GM12865 (cell line): ENCODE data around the gene HIGD1B.

Source experiments
- DNase-seq: peaks from one replicate; pipeline ENCODE4 v3.0.0; 2010; ENCODE audit warnings: low read depth
- H3K4me3 ChIP-seq: 2 replicates; pipeline ENCODE4 v1.5.1; 2011; ENCODE audit warnings: mild to moderate bottlenecking, low read depth, low read length, control low read depth
- TF ChIP-seq, protein P1 (sequence below): IDR thresholded peaks from 2 replicates; pipeline ENCODE4 v1.5.1; 2011; ENCODE audit warnings: low read length, control low read depth, low read depth, inconsistent platforms; ENCODE audit not compliant: insufficient read depth; ENCODE audit errors: missing control alignments

The HIGD1B gene

DNA sequence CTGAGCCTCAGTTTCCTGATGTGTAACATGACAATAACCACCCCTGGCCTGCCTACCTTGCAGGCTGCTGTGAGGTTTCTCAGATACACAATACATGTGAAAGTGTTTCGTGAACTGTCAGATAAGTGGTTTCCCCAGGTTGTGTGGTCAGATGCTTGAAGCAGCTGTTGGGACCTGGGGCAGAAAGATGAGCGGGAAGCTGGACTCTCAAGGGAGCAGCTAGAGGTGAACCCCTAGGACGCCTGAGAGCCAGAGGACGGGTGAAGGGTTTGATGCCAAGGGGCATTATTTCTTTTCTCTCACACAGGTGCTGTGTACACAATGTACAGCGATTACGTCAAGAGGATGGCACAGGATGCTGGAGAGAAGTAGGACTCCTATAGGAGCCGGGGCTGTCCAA, 2.3 kb downstream of the HIGD1B start:
- TF ChIP-seq, protein P1, sequence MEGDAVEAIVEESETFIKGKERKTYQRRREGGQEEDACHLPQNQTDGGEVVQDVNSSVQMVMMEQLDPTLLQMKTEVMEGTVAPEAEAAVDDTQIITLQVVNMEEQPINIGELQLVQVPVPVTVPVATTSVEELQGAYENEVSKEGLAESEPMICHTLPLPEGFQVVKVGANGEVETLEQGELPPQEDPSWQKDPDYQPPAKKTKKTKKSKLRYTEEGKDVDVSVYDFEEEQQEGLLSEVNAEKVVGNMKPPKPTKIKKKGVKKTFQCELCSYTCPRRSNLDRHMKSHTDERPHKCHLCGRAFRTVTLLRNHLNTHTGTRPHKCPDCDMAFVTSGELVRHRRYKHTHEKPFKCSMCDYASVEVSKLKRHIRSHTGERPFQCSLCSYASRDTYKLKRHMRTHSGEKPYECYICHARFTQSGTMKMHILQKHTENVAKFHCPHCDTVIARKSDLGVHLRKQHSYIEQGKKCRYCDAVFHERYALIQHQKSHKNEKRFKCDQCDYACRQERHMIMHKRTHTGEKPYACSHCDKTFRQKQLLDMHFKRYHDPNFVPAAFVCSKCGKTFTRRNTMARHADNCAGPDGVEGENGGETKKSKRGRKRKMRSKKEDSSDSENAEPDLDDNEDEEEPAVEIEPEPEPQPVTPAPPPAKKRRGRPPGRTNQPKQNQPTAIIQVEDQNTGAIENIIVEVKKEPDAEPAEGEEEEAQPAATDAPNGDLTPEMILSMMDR = no peak
- peak; percentile 40 for DNase-seq
- no peak overlapping the region for H3K4me3 ChIP-seq

DNA sequence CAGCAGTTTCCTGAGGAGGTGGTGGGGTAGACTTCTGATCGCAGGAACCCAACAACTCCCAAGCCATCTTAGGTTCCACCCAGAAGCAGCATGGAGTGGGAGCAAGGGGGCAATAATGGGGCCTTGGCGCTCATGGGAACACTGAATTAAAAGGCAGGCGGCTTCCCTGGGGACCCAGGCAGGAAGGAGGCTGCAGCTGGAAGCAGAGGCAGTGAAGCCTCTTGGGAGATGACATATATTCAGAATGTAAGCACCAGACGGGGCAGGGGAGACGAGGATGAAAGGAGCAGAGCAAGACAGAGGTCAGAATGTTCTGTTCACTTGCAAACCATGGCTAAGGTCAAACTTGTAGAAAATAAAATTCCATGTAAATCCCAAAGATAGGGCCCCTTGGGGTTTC, 2.9 kb downstream of the HIGD1B start:
- DNase-seq = no peak
- no peak overlapping the region for H3K4me3 ChIP-seq
- TF ChIP-seq, protein P1 = no peak

DNA sequence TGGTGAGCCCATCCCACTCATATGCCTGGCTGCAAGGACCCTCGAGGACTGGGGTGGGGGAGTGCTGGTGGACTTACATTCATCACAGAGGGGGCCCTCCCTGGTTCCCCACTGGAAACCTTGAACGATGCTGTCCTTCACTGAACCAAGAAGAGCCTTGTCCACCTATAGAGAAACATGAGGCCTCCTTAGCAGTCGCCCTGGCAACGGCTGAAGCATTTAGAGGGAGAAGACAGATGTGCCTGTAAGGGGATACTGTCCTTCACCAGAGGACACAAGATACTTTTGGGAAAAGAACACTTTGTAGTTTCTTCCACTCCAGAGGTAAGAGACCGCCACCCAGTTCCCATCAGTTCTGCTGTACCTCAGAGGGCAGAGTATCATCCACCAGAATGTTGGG, 6.5 kb downstream of the HIGD1B start:
- TF ChIP-seq, protein P1 = no peak
- no peak for DNase-seq
- no peak overlapping the region for H3K4me3 ChIP-seq

DNA sequence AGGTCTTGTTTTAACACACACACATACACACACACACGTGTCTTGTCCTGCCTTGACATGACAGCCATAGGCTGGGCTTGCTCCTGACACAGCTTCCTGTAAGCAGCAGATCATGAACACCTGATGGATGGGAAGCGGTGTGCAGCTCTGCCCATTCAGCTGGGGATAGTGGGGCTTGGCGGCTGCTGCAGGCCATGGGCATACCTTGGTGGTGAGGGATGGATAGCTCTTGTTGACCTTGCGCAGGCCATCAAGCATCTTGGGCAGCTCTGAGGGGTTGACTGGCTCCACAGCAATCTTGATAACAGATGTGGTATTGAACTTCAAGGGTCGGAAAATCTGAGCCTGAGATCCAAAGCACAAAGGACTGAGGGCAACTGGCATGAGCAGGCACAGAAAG, 12.0 kb downstream of the HIGD1B start:
- H3K4me3 ChIP-seq = no peak overlapping the region
- no peak for DNase-seq
- TF ChIP-seq, protein P1 = no peak

DNA sequence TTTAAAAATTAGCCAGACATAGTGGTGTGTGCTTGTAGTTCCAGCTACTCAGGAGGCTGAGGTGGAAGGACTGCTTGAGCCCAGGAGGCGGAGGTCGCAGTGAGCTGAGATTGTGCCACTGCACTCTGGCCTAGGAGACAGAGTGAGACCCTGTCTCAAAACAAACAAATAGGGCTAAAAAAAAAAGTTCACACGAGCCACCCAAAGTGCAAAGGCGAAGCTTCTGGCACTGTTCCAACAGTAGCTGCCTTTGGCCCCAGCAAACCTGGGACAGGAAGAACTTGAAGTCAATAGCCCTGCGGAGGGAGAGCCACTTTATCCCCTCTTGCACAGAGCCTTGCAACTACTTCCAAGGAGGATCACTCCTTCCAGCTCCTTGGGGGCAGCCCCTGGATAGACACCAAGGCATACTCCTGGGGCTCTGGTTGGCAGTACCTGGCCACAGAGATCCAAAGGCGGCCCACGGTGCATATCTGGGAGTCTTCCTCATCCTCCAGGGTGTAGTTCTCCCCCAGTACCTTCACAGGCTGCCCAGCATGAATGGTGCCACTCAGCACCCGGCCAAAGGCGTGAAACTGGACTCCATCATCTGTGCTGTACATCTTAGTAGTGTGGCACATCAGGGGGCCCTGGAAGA, 14.7 kb downstream of the HIGD1B start:
- H3K4me3 ChIP-seq = no peak overlapping the region
- DNase-seq = no peak
- TF ChIP-seq, protein P1 = no peak

DNA sequence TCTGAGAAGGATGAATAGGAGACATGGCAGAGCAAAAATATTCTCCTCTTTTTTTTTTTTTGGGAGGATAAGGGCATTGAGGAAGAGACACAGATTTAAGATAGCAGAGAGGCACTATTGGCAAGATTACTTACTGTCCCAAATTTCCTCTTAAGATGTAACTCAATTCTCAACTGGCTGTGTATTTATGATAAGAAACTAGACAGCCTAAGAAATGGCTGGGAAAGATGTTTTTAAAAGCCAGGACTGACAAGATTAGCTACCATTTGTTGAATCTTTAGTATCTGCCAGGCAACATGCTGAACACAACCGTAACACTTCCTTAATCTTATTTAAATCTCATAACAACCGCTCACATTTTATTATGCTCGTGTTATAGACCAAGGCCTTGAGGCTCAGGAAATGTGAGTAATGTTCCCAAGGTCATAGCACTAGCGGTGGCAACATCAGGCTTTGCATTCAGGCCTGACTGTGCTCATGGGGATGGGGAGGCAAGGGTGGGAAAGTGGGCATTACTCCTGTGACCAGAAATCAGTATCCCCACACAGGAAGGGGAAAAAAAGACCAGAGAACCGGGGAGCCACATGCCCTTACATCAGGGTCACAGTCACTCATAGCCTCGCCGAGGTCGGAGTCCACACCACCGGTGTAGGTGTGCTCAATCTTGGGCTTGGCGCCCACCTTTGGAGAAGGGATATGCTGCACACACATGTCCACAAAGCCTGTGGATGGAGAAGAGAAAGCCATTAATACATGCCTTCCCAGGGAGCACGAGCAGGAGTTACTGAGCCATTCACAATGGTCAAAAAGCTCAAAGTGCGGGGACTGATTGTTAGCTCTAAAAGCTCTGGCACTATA, 15.6 kb downstream of the HIGD1B start:
- TF ChIP-seq, protein P1 = no peak
- no peak for DNase-seq
- H3K4me3 ChIP-seq = no peak overlapping the region
